Testis (tissue), 3 donors: ENCODE data around the gene PEX16. TPM values are rescaled to one million over a fixed set of nuclear protein-coding genes. Genes with fewer than 3 reads are reported as not detected.

Experiments
- DNase-seq: peaks from one replicate; pipeline ENCODE4 v3.0.0-alpha.2; 2019
- H3K27ac ChIP-seq, 2 donors: fragments of 200-600 bp; sonication (generic); one replicate each; pipeline ENCODE4 v1.5.1; 2019
- H3K27me3 ChIP-seq: fragments of 200-600 bp; sonication (generic); one replicate; pipeline ENCODE4 v1.5.1; 2019
- H3K36me3 ChIP-seq: fragments of 200-600 bp; sonication (generic); one replicate; pipeline ENCODE4 v1.5.1; 2017; ENCODE audit warnings: low read depth; ENCODE audit errors: missing control alignments
- H3K4me1 ChIP-seq: fragments of 200-600 bp; sonication (generic); one replicate; pipeline ENCODE4 v1.5.1; 2019
- H3K4me3 ChIP-seq, 2 donors: fragments of 200-600 bp; sonication (generic); one replicate each; pipeline ENCODE4 v1.5.1; 2017 to 2019
- H3K9me3 ChIP-seq: fragments of 200-600 bp; sonication (generic); one replicate; pipeline ENCODE4 v1.5.1; 2017
- CTCF ChIP-seq, 3 experiments: fragments of 450-650 bp in 2 of 3; fragments of 200-600 bp in 1 of 3; sonication (generic) in 1 of 3; IDR thresholded peaks; one replicate each; pipeline ENCODE4 v1.5.1; 2016 to 2019; ENCODE audit warnings: antibody characterized with exemption in 3 of 3, mild to moderate bottlenecking in 2 of 3, moderate library complexity in 1 of 3
- POLR2A ChIP-seq: fragments of 450-650 bp; IDR thresholded peaks from one replicate; pipeline ENCODE4 v1.6.1; 2017; ENCODE audit warnings: antibody characterized with exemption, mild to moderate bottlenecking, moderate library complexity
- WGBS, 2 donors: methylation state at CpG; one replicate each; pipeline ENCODE4 v1.1.5; 2018; 5-methylcytosine and 5-hydroxymethylcytosine counted together
- intact Hi-C: fragments of 100-400 bp; cut with DNase I; formaldehyde crosslinking; loops from one replicate; pipeline ENCODE4 v1.15.1; 2023; ENCODE audit warnings: low total_unique reads
- polyA plus RNA-seq: library from polyadenylated mRNA; stranded (reverse); fragments of 350-450 nt; fragmentation: Illumina TruSeq; extraction: RNeasy Lipid Tissue Mini Kit (QIAGEN cat#74804); gene quantifications from one replicate; pipeline ENCODE4 v1.2.3, GENCODE V29; 2014; ENCODE audit warnings: low read depth, low replicate concordance; ENCODE audit not compliant: insufficient read depth
- total RNA-seq, 2 donors: library from RNA; depleted of rRNA; stranded (reverse); fragments of >200 nt; gene quantifications; one replicate each; pipeline ENCODE4 v1.2.3, GENCODE V29; 2016

The PEX16 gene
- total and polyA plus RNA-seq, 3 donors from 2014 or later: 40.2 to 42.0 (median 41.4) TPM

- no peak for TF ChIP-seq CTCF (IDR thresholded peaks at IDR 0.05)
- TF ChIP-seq POLR2A: no peak
- intact Hi-C loops: no loop called here
- Histone ChIP-seq H3K4me1 (peaks cover 25% of the 10 kb centered on the region), H3K4me3 (peak overlapping the region; percentile 54 to 67), H3K27me3 (no peaks in the 10 kb centered on the region), H3K27ac (peak overlapping the region in 1 of 2 donors; percentile 56), H3K9me3 (no peaks in the 10 kb centered on the region), H3K36me3 (no peaks in the 10 kb centered on the region)
- 0% methylated on average over 24 of the region's 62 CpGs for WGBS, 2 donors
- DNase-seq: peak; percentile 89
These were observed 18.1 kb downstream of the PEX16 start for GRCh38 chr11:45899448-45900174.

- H3K27me3 ChIP-seq: no peaks in the 10 kb centered on the region
- intact Hi-C loops: no loop called here
- no peaks in the 10 kb centered on the region for H3K9me3 ChIP-seq
- no peak for DNase-seq
- H3K4me1 ChIP-seq: peaks cover 25% of the 10 kb centered on the region
- peak overlapping the region in 1 of 2 donors; percentile 67 for H3K4me3 ChIP-seq
- WGBS, 2 donors: 14% methylated on average over 3 of the region's 3 CpGs; no CpG with 5 or more reads in 1 of the 2 donors
- no peaks in the 10 kb centered on the region for H3K36me3 ChIP-seq
- TF ChIP-seq CTCF (IDR thresholded peaks at IDR 0.05): no peak
- no peak for TF ChIP-seq POLR2A
- no peak overlapping the region for H3K27ac ChIP-seq
These were observed 18.6 kb downstream of the PEX16 start for GRCh38 chr11:45899086-45899447.

- Histone ChIP-seq H3K9me3 (no peaks in the 10 kb centered on the region), H3K27me3 (no peaks in the 10 kb centered on the region), H3K27ac (no peak overlapping the region), H3K4me3 (no peak overlapping the region), H3K36me3 (no peaks in the 10 kb centered on the region), H3K4me1 (peaks cover 25% of the 10 kb centered on the region)
- intact Hi-C loops: no loop called here
- WGBS, 2 donors: 57 to 82% methylated on average over 4 to 6 of the region's 6 CpGs
- peak; percentile 44 for DNase-seq
- TF ChIP-seq CTCF (IDR thresholded peaks at IDR 0.05) (no peak), POLR2A (no peak)
These were observed 20.1 kb downstream of the PEX16 start for GRCh38 chr11:45897556-45897955.

- H3K27ac ChIP-seq: no peak overlapping the region
- intact Hi-C loops: no loop called here
- H3K9me3 ChIP-seq: no peaks in the 10 kb centered on the region
These were observed 21.2 kb downstream of the PEX16 start for GRCh38 chr11:45896422-45896984.

More at GRCh38 chr11:45896422-45896984, 21.2 kb downstream of the PEX16 start:
- Histone ChIP-seq H3K4me3 (no peak overlapping the region), H3K36me3 (no peaks in the 10 kb centered on the region), H3K27me3 (no peaks in the 10 kb centered on the region), H3K4me1 (peaks cover 25% of the 10 kb centered on the region)
- no peak for TF ChIP-seq POLR2A
- no peak for TF ChIP-seq CTCF (IDR thresholded peaks at IDR 0.05)
- DNase-seq: no peak
- 48 to 100% methylated on average over 1 to 19 of the region's 19 CpGs for WGBS, 2 donors
